ENCODE data around the gene PFKFB2. TPM values are rescaled to one million over a fixed set of nuclear protein-coding genes. Genes with fewer than 3 reads are reported as not detected.

PFKFB2 gene
- total RNA-seq, 2 experiments from 2014 or later, result 3.2 to 4.0 TPM

DNA sequence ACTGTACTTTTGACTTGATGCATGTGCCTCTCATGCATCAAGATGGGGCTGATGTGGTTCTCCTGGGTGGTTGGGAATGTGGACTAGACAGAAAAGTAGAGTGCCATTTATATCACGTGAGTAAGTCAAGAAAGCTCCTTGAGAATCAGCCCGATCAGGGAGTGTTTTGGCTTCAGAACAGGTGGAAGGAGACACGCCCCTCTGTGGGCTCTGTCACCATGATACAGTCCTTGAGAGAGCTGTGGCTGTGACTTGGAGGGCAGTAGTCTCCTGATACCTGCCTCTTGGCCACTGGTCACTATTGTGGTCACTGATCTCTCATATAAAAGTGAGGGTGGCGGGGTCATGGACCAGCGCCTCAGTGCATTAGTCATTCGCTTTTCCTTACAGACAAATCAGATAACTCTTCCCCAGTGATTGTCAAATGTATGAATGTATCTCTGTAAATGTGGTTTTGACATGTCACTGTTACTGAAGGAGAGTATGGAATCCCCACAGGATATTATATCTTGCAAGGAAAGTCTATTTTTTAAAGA is 26.7 kb downstream of the PFKFB2 start:
- DNase-seq (no peak), ATAC-seq (ENCODE audit: poor library complexity) (no peak)
- Histone ChIP-seq H3K4me1 (ENCODE audit: insufficient read depth, low read length) (peaks cover 2% of the 10 kb centered on the region), H3K9me3 (ENCODE audit: control insufficient read depth in 1 of 2, insufficient read depth in 1 of 2, low read length in 2 of 2) (no peaks in the 10 kb centered on the region), H3K4me3 (ENCODE audit: low read length) (no peak overlapping the region), H3K27me3 (ENCODE audit: control insufficient read depth in 1 of 2, insufficient read depth in 2 of 2, low read length in 2 of 2) (no peaks in the 10 kb centered on the region), H3K27ac (ENCODE audit: low read depth in 1 of 2, low read length in 2 of 2) (no peak overlapping the region), H3K36me3 (ENCODE audit: insufficient read depth, low read length) (no peaks in the 10 kb centered on the region)
- Mint-ChIP-seq H3K4me3 (no peak overlapping the region), H3K27ac (no peak overlapping the region), H3K36me3 (ENCODE audit: low read depth) (no peaks in the 10 kb centered on the region), H3K4me1 (ENCODE audit: low read depth) (peaks cover 9% of the 10 kb centered on the region), H3K9me3 (no peaks in the 10 kb centered on the region), H3K27me3 (peaks cover 34% of the 10 kb centered on the region)
- CTCF ChIA-PET, result interaction anchor here (1.0 to 2.5 kb wide), 3 partner anchors 27 to 419 kb away, joined by 3 to 10 read pairs (median 4); partner anchors contain the start of gene PFKFB2
- POLR2A ChIA-PET, result no interaction called here
- intact Hi-C loops (cut with DNase I, micrococcal nuclease), result loop anchor here (2.0 to 10.0 kb wide), 5 partner anchors 75 to 447 kb away; partner anchors contain the start of gene CD55 (in 1 of the 2)
- TF ChIP-seq CTCF (IDR thresholded peaks at IDR 0.05), result no peak

DNA sequence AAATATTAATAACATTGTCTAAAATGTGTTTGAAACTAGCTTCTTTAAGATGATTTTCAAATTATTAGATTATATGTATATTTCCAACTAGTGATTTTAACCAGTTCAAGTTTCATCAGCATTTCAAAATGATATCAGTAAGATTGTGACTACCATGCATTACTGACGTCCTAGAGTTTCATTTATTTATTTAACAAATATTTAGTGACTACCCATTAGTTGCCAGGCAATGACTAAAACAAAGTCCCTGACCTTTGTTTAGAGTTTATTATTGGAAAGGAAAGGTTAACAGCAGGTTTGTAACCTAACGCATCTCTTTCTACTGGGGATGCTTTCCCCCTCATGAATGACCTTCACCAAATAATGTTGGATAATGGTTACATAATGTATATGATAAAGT is 28.0 kb downstream of the PFKFB2 start:
- H3K4me3 Mint-ChIP-seq, result no peak overlapping the region

GRCh38 chr1:207081806-207082205 is 28.7 kb downstream of the PFKFB2 start:
- H3K4me1 ChIP-seq (ENCODE audit: insufficient read depth, low read length), result peaks cover 6% of the 10 kb centered on the region
- H3K27ac ChIP-seq (ENCODE audit: low read depth in 1 of 2, low read length in 2 of 2), result no peak overlapping the region
- Mint-ChIP-seq H3K36me3 (ENCODE audit: low read depth) (no peaks in the 10 kb centered on the region), H3K9me3 (no peaks in the 10 kb centered on the region), H3K4me3 (no peak overlapping the region), H3K27me3 (peaks cover 40% of the 10 kb centered on the region), H3K4me1 (ENCODE audit: low read depth) (peaks cover 12% of the 10 kb centered on the region), H3K27ac (no peak overlapping the region)
- no peak for TF ChIP-seq CTCF (IDR thresholded peaks at IDR 0.05)
- DNase-seq, result no peak
- ATAC-seq (ENCODE audit: poor library complexity), result no peak
- H3K4me3 ChIP-seq (ENCODE audit: low read length), result no peak overlapping the region
- ChIA-PET POLR2A (no interaction called here), CTCF (interaction anchor here (3.4 kb wide), 1 partner anchor 418 kb away, joined by 25 read pairs; no protein-coding TSS in a partner anchor)
- H3K27me3 ChIP-seq (ENCODE audit: control insufficient read depth in 1 of 2, insufficient read depth in 2 of 2, low read length in 2 of 2), result no peaks in the 10 kb centered on the region
- intact Hi-C loops (cut with DNase I, micrococcal nuclease), result loop anchor here in 1 of 2 experiments (10.0 kb wide), 1 partner anchor 243 kb away; the partner anchor contains the start of gene CD55
- no peaks in the 10 kb centered on the region for H3K36me3 ChIP-seq (ENCODE audit: insufficient read depth, low read length)
- no peaks in the 10 kb centered on the region for H3K9me3 ChIP-seq (ENCODE audit: control insufficient read depth in 1 of 2, insufficient read depth in 1 of 2, low read length in 2 of 2)

More for the DNA sequence above, 28.0 kb downstream of the PFKFB2 start:
- Mint-ChIP-seq H3K27ac (no peak overlapping the region), H3K36me3 (ENCODE audit: low read depth) (no peaks in the 10 kb centered on the region), H3K27me3 (peaks cover 37% of the 10 kb centered on the region), H3K9me3 (no peaks in the 10 kb centered on the region), H3K4me1 (ENCODE audit: low read depth) (peaks cover 12% of the 10 kb centered on the region)
- Histone ChIP-seq H3K4me1 (ENCODE audit: insufficient read depth, low read length) (peaks cover 6% of the 10 kb centered on the region), H3K4me3 (ENCODE audit: low read length) (no peak overlapping the region), H3K27ac (ENCODE audit: low read depth in 1 of 2, low read length in 2 of 2) (no peak overlapping the region), H3K27me3 (ENCODE audit: control insufficient read depth in 1 of 2, insufficient read depth in 2 of 2, low read length in 2 of 2) (no peaks in the 10 kb centered on the region), H3K36me3 (ENCODE audit: insufficient read depth, low read length) (no peaks in the 10 kb centered on the region), H3K9me3 (ENCODE audit: control insufficient read depth in 1 of 2, insufficient read depth in 1 of 2, low read length in 2 of 2) (no peaks in the 10 kb centered on the region)
- no peak for TF ChIP-seq CTCF (IDR thresholded peaks at IDR 0.05)
- intact Hi-C loops (cut with DNase I, micrococcal nuclease), result loop anchor here in 1 of 2 experiments (10.0 kb wide), 1 partner anchor 244 kb away; the partner anchor contains the start of gene CD55
- ATAC-seq (ENCODE audit: poor library complexity), result no peak
- ChIA-PET POLR2A (no interaction called here), CTCF (interaction anchor here (1.1 kb wide), 1 partner anchor 418 kb away, joined by 4 read pairs; no protein-coding TSS in a partner anchor)
- no peak for DNase-seq
